ENCODE results near the gene TLE1.
"Not testable (repeated sequence)": the region's sequence is repeated elsewhere in the genome, so short reads cannot be mapped to it uniquely, and the experiment has no call there.

The TLE1 gene

GRCh38 chr9:81646337-81646736 is 43.0 kb downstream of the TLE1 start:
- CTCF ChIA-PET, result no interaction called here
- Histone ChIP-seq H3K36me3 (ENCODE audit: control insufficient read depth in 4 of 4, insufficient read depth in 4 of 4, low read length in 3 of 4) (no peaks in the 10 kb centered on the region), H3K4me3 (ENCODE audit: control insufficient read depth in 1 of 7, extremely low read depth in 1 of 7, insufficient read depth in 4 of 7, low read depth in 2 of 7, low read length in 6 of 7) (no peak overlapping the region), H3K4me1 (ENCODE audit: control extremely low read depth in 1 of 4, control insufficient read depth in 4 of 4, insufficient read depth in 4 of 4, low read length in 3 of 4) (no peaks in the 10 kb centered on the region), H3K27me3 (replicated peaks in 2 of 5; ENCODE audit: control insufficient read depth in 4 of 5, insufficient read depth in 5 of 5, low read length in 4 of 5) (no peaks in the 10 kb centered on the region), H3K9me3 (ENCODE audit: control extremely low read depth in 1 of 5, control insufficient read depth in 4 of 5, insufficient read depth in 2 of 5, low read depth in 1 of 5, low read length in 4 of 5) (no peaks in the 10 kb centered on the region), H3K27ac (ENCODE audit: insufficient read depth in 1 of 2, low read depth in 1 of 2, low read length in 2 of 2, poor library complexity in 1 of 2, severe bottlenecking in 2 of 2) (no peak overlapping the region)
- POLR2A ChIA-PET, result interaction anchor here (0.6 kb wide), 1 partner anchor 577 kb away, joined by 3 read pairs; no protein-coding TSS in a partner anchor
- WGBS (ENCODE audit: insufficient coverage), result no CpG with 5 or more reads among the region's 3 CpGs
- no peak for DNase-seq

- DNase-seq; H3K9me3 ChIP-seq (ENCODE audit: control extremely low read depth in 1 of 5, control insufficient read depth in 4 of 5, insufficient read depth in 2 of 5, low read depth in 1 of 5, low read length in 4 of 5); H3K4me1 ChIP-seq (ENCODE audit: control extremely low read depth in 1 of 4, control insufficient read depth in 4 of 4, insufficient read depth in 4 of 4, low read length in 3 of 4); H3K36me3 ChIP-seq (ENCODE audit: control insufficient read depth in 4 of 4, insufficient read depth in 4 of 4, low read length in 3 of 4); H3K27ac ChIP-seq (ENCODE audit: insufficient read depth in 1 of 2, low read depth in 1 of 2, low read length in 2 of 2, poor library complexity in 1 of 2, severe bottlenecking in 2 of 2); CTCF ChIA-PET; H3K4me3 ChIP-seq (ENCODE audit: control insufficient read depth in 1 of 7, extremely low read depth in 1 of 7, insufficient read depth in 4 of 7, low read depth in 2 of 7, low read length in 6 of 7); H3K27me3 ChIP-seq (replicated peaks in 2 of 5; ENCODE audit: control insufficient read depth in 4 of 5, insufficient read depth in 5 of 5, low read length in 4 of 5); POLR2A ChIA-PET: not testable (repeated sequence)
- 83% methylated on average over 4 of the region's 6 CpGs for WGBS (ENCODE audit: insufficient coverage)
Measured at GRCh38 chr9:81644513-81644912, 44.8 kb downstream of the TLE1 start.

GRCh38 chr9:81637276-81637675 is 52.1 kb downstream of the TLE1 start:
- no peaks in the 10 kb centered on the region for H3K36me3 ChIP-seq (ENCODE audit: control insufficient read depth in 4 of 4, insufficient read depth in 4 of 4, low read length in 3 of 4)
- CTCF ChIA-PET, result no interaction called here
- H3K4me1 ChIP-seq (ENCODE audit: control extremely low read depth in 1 of 4, control insufficient read depth in 4 of 4, insufficient read depth in 4 of 4, low read length in 3 of 4), result no peaks in the 10 kb centered on the region
- H3K27me3 ChIP-seq (replicated peaks in 2 of 5; ENCODE audit: control insufficient read depth in 4 of 5, insufficient read depth in 5 of 5, low read length in 4 of 5), result no peaks in the 10 kb centered on the region
- no peak overlapping the region for H3K27ac ChIP-seq (ENCODE audit: insufficient read depth in 1 of 2, low read depth in 1 of 2, low read length in 2 of 2, poor library complexity in 1 of 2, severe bottlenecking in 2 of 2)
- H3K9me3 ChIP-seq (ENCODE audit: control extremely low read depth in 1 of 5, control insufficient read depth in 4 of 5, insufficient read depth in 2 of 5, low read depth in 1 of 5, low read length in 4 of 5), result no peaks in the 10 kb centered on the region
- WGBS (ENCODE audit: insufficient coverage), result 100% methylated on average over 1 of the region's 1 CpG
- H3K4me3 ChIP-seq (ENCODE audit: control insufficient read depth in 1 of 7, extremely low read depth in 1 of 7, insufficient read depth in 4 of 7, low read depth in 2 of 7, low read length in 6 of 7), result no peak overlapping the region
- no peak for DNase-seq
- POLR2A ChIA-PET, result no interaction called here

GRCh38 chr9:81636255-81636599 is 53.1 kb downstream of the TLE1 start:
- no peak overlapping the region for H3K27ac ChIP-seq (ENCODE audit: insufficient read depth in 1 of 2, low read depth in 1 of 2, low read length in 2 of 2, poor library complexity in 1 of 2, severe bottlenecking in 2 of 2)
- 89% methylated on average over 1 of the region's 3 CpGs for WGBS (ENCODE audit: insufficient coverage)
- no peak for DNase-seq
- H3K9me3 ChIP-seq (ENCODE audit: control extremely low read depth in 1 of 5, control insufficient read depth in 4 of 5, insufficient read depth in 2 of 5, low read depth in 1 of 5, low read length in 4 of 5), result no peaks in the 10 kb centered on the region
- no peak overlapping the region for H3K4me3 ChIP-seq (ENCODE audit: control insufficient read depth in 1 of 7, extremely low read depth in 1 of 7, insufficient read depth in 4 of 7, low read depth in 2 of 7, low read length in 6 of 7)
- CTCF ChIA-PET, result no interaction called here
- no peaks in the 10 kb centered on the region for H3K27me3 ChIP-seq (replicated peaks in 2 of 5; ENCODE audit: control insufficient read depth in 4 of 5, insufficient read depth in 5 of 5, low read length in 4 of 5)
- POLR2A ChIA-PET, result no interaction called here
- no peaks in the 10 kb centered on the region for H3K36me3 ChIP-seq (ENCODE audit: control insufficient read depth in 4 of 4, insufficient read depth in 4 of 4, low read length in 3 of 4)
- H3K4me1 ChIP-seq (ENCODE audit: control extremely low read depth in 1 of 4, control insufficient read depth in 4 of 4, insufficient read depth in 4 of 4, low read length in 3 of 4), result no peaks in the 10 kb centered on the region

GRCh38 chr9:81635521-81636254 is 53.7 kb downstream of the TLE1 start:
- H3K36me3 ChIP-seq (ENCODE audit: control insufficient read depth in 4 of 4, insufficient read depth in 4 of 4, low read length in 3 of 4), result no peaks in the 10 kb centered on the region
- 100% methylated on average over 1 of the region's 1 CpG for WGBS (ENCODE audit: insufficient coverage)
- no peaks in the 10 kb centered on the region for H3K9me3 ChIP-seq (ENCODE audit: control extremely low read depth in 1 of 5, control insufficient read depth in 4 of 5, insufficient read depth in 2 of 5, low read depth in 1 of 5, low read length in 4 of 5)
- CTCF ChIA-PET, result no interaction called here
- H3K27ac ChIP-seq (ENCODE audit: insufficient read depth in 1 of 2, low read depth in 1 of 2, low read length in 2 of 2, poor library complexity in 1 of 2, severe bottlenecking in 2 of 2), result no peak overlapping the region
- no peak for DNase-seq
- H3K4me3 ChIP-seq (ENCODE audit: control insufficient read depth in 1 of 7, extremely low read depth in 1 of 7, insufficient read depth in 4 of 7, low read depth in 2 of 7, low read length in 6 of 7), result no peak overlapping the region
- H3K4me1 ChIP-seq (ENCODE audit: control extremely low read depth in 1 of 4, control insufficient read depth in 4 of 4, insufficient read depth in 4 of 4, low read length in 3 of 4), result no peaks in the 10 kb centered on the region
- no peaks in the 10 kb centered on the region for H3K27me3 ChIP-seq (replicated peaks in 2 of 5; ENCODE audit: control insufficient read depth in 4 of 5, insufficient read depth in 5 of 5, low read length in 4 of 5)
- POLR2A ChIA-PET, result no interaction called here

GRCh38 chr9:81634915-81635516 is 54.3 kb downstream of the TLE1 start:
- Histone ChIP-seq H3K4me1 (ENCODE audit: control extremely low read depth in 1 of 4, control insufficient read depth in 4 of 4, insufficient read depth in 4 of 4, low read length in 3 of 4) (no peaks in the 10 kb centered on the region), H3K27me3 (replicated peaks in 2 of 5; ENCODE audit: control insufficient read depth in 4 of 5, insufficient read depth in 5 of 5, low read length in 4 of 5) (no peaks in the 10 kb centered on the region), H3K9me3 (ENCODE audit: control extremely low read depth in 1 of 5, control insufficient read depth in 4 of 5, insufficient read depth in 2 of 5, low read depth in 1 of 5, low read length in 4 of 5) (no peaks in the 10 kb centered on the region), H3K27ac (ENCODE audit: insufficient read depth in 1 of 2, low read depth in 1 of 2, low read length in 2 of 2, poor library complexity in 1 of 2, severe bottlenecking in 2 of 2) (no peak overlapping the region), H3K4me3 (ENCODE audit: control insufficient read depth in 1 of 7, extremely low read depth in 1 of 7, insufficient read depth in 4 of 7, low read depth in 2 of 7, low read length in 6 of 7) (no peak overlapping the region), H3K36me3 (ENCODE audit: control insufficient read depth in 4 of 4, insufficient read depth in 4 of 4, low read length in 3 of 4) (no peaks in the 10 kb centered on the region)
- no CpG with 5 or more reads among the region's 5 CpGs for WGBS (ENCODE audit: insufficient coverage)
- CTCF ChIA-PET, result no interaction called here
- no peak for DNase-seq
- POLR2A ChIA-PET, result no interaction called here

- ChIA-PET POLR2A (no interaction called here), CTCF (no interaction called here)
- H3K4me3 ChIP-seq (ENCODE audit: control insufficient read depth in 1 of 7, extremely low read depth in 1 of 7, insufficient read depth in 4 of 7, low read depth in 2 of 7, low read length in 6 of 7), result no peak overlapping the region
- H3K27ac ChIP-seq (ENCODE audit: insufficient read depth in 1 of 2, low read depth in 1 of 2, low read length in 2 of 2, poor library complexity in 1 of 2, severe bottlenecking in 2 of 2), result no peak overlapping the region
- H3K9me3 ChIP-seq (ENCODE audit: control extremely low read depth in 1 of 5, control insufficient read depth in 4 of 5, insufficient read depth in 2 of 5, low read depth in 1 of 5, low read length in 4 of 5), result no peaks in the 10 kb centered on the region
- H3K4me1 ChIP-seq (ENCODE audit: control extremely low read depth in 1 of 4, control insufficient read depth in 4 of 4, insufficient read depth in 4 of 4, low read length in 3 of 4), result no peaks in the 10 kb centered on the region
- WGBS (ENCODE audit: insufficient coverage), result 87% methylated on average over 11 of the region's 18 CpGs
- no peak for DNase-seq
- H3K27me3 ChIP-seq (replicated peaks in 2 of 5; ENCODE audit: control insufficient read depth in 4 of 5, insufficient read depth in 5 of 5, low read length in 4 of 5), result no peaks in the 10 kb centered on the region
- H3K36me3 ChIP-seq (ENCODE audit: control insufficient read depth in 4 of 4, insufficient read depth in 4 of 4, low read length in 3 of 4), result no peaks in the 10 kb centered on the region
Measured at GRCh38 chr9:81633952-81634854, 55.1 kb downstream of the TLE1 start.

Measured in common myeloid progenitor, CD34-positive (primary cell).